Right lobe of liver (tissue), 4 donors: Measurements from ENCODE around the gene NDUFV2.

Source experiments
- POLR2A ChIP-seq: fragments of 450-650 bp; IDR thresholded peaks from one replicate; pipeline ENCODE4 v1.6.1; 2017; ENCODE audit warnings: antibody characterized with exemption, mild to moderate bottlenecking
- TF ChIP-seq, protein P1 (sequence below), 4 donors: fragments of 200-600 bp in 3 of 4; fragments of 450-650 bp in 1 of 4; IDR thresholded peaks; one replicate each; pipeline versions ENCODE4 v1.5.1 to v1.8.0; 2016 to 2022; ENCODE audit warnings: antibody characterized with exemption in 4 of 4, mild to moderate bottlenecking in 2 of 4
- donor health status: DM: no; HTN: no; CAD: no.
- donor health status: DM: no; HTN: no; CAD: no.
- donor health status: DM: no; HTN: yes; CAD: no.

DNA sequence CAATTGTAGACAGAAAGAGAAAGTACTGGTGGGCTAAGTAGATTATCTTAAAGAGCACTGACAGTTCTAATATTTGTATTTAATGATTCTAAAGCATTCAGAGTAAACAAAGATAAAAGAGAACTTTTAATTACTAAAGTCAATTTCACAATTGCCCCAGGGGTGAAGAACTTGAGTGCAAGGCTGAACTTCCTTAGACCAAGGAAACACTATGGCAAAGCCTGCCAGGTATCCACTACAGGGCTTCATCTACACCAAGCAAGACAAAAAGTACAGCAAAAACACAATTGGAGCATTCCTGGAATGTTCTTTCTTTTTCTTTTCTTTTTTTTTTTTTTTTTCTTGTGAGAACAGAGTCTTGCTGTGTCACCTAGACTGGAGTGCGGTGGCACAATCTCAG, 46.9 kb upstream of the NDUFV2 start:
- TF ChIP-seq, protein P1, sequence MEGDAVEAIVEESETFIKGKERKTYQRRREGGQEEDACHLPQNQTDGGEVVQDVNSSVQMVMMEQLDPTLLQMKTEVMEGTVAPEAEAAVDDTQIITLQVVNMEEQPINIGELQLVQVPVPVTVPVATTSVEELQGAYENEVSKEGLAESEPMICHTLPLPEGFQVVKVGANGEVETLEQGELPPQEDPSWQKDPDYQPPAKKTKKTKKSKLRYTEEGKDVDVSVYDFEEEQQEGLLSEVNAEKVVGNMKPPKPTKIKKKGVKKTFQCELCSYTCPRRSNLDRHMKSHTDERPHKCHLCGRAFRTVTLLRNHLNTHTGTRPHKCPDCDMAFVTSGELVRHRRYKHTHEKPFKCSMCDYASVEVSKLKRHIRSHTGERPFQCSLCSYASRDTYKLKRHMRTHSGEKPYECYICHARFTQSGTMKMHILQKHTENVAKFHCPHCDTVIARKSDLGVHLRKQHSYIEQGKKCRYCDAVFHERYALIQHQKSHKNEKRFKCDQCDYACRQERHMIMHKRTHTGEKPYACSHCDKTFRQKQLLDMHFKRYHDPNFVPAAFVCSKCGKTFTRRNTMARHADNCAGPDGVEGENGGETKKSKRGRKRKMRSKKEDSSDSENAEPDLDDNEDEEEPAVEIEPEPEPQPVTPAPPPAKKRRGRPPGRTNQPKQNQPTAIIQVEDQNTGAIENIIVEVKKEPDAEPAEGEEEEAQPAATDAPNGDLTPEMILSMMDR (IDR thresholded peaks at IDR 0.05) = no peak
- no peak for TF ChIP-seq POLR2A
